Mesenchymal stem cell (in vitro differentiated cells and primary cell): ENCODE measurements around the gene ARID1A.
A peak's percentile ranks its signal among the peaks of the same experiment; 100 is the strongest.

ENCODE experiments used
- DNase-seq: peaks from one replicate; pipeline ENCODE4 v3.0.0-alpha.2; 2013
- H2AFZ ChIP-seq: one replicate; pipeline ENCODE4 v1.6.1; 2013; ENCODE audit warnings: low read depth, mild to moderate bottlenecking, control low read depth, inconsistent platforms, low read length, moderate library complexity
- H2AK5ac ChIP-seq: 2 replicates; pipeline ENCODE4 v1.6.1; 2013; ENCODE audit warnings: low read length, moderate library complexity, mild to moderate bottlenecking, inconsistent platforms; ENCODE audit not compliant: severe bottlenecking
- H2BK120ac ChIP-seq: one replicate; pipeline ENCODE4 v1.6.1; 2013; ENCODE audit warnings: low read depth, mild to moderate bottlenecking, inconsistent platforms, low read length, moderate library complexity
- H2BK12ac ChIP-seq, 2 experiments: one replicate each; pipeline ENCODE4 v1.6.1; 2013; ENCODE audit warnings: inconsistent platforms in 2 of 2, low read length in 2 of 2, mild to moderate bottlenecking in 2 of 2, moderate library complexity in 2 of 2, control low read depth in 1 of 2
- H2BK15ac ChIP-seq: one replicate; pipeline ENCODE4 v1.6.1; 2013; ENCODE audit warnings: mild to moderate bottlenecking, low read depth, inconsistent platforms; ENCODE audit not compliant: poor library complexity, severe bottlenecking
- H2BK5ac ChIP-seq: 2 replicates; pipeline ENCODE4 v1.6.1; 2013; ENCODE audit warnings: low read depth, mild to moderate bottlenecking, low read length, control low read depth, inconsistent platforms; ENCODE audit not compliant: poor library complexity, severe bottlenecking
- H3K14ac ChIP-seq, 2 experiments: one replicate each; pipeline ENCODE4 v1.6.1; 2013; ENCODE audit warnings: inconsistent platforms in 2 of 2, low read length in 2 of 2, control low read depth in 1 of 2, mild to moderate bottlenecking in 1 of 2, moderate library complexity in 1 of 2
- H3K18ac ChIP-seq, 2 experiments: one replicate each; pipeline ENCODE4 v1.6.1; 2013; ENCODE audit warnings: inconsistent platforms in 2 of 2, low read length in 2 of 2, control low read depth in 1 of 2, low read depth in 1 of 2, mild to moderate bottlenecking in 1 of 2
- H3K23ac ChIP-seq, 2 experiments: one replicate each; pipeline ENCODE4 v1.6.1; 2013; ENCODE audit warnings: inconsistent platforms in 2 of 2, low read length in 2 of 2, mild to moderate bottlenecking in 2 of 2, moderate library complexity in 2 of 2, control low read depth in 1 of 2
- H3K27ac ChIP-seq: 2 replicates; pipeline ENCODE4 v1.5.1; 2013; ENCODE audit warnings: mild to moderate bottlenecking, moderate library complexity, low read length, control low read depth, inconsistent platforms; ENCODE audit not compliant: poor library complexity, severe bottlenecking
- H3K27me3 ChIP-seq, 2 experiments: 2 replicates each; pipeline versions ENCODE4 v1.6.1 to v1.7.0; 2013; ENCODE audit warnings: low read length in 2 of 2, mild to moderate bottlenecking in 2 of 2, moderate library complexity in 2 of 2, control low read depth in 1 of 2, inconsistent platforms in 1 of 2; ENCODE audit not compliant: control insufficient read depth in 1 of 2, insufficient read depth in 1 of 2
- H3K36me3 ChIP-seq, 2 experiments: 2 replicates each; pipeline versions ENCODE4 v1.6.1 to v1.7.0; 2013; ENCODE audit warnings: low read length in 2 of 2, control low read depth in 1 of 2, inconsistent platforms in 1 of 2, low read depth in 1 of 2, mild to moderate bottlenecking in 1 of 2; ENCODE audit not compliant: insufficient read depth in 2 of 2, control insufficient read depth in 1 of 2
- H3K4ac ChIP-seq, 2 experiments: one replicate each; pipeline ENCODE4 v1.6.1; 2013; ENCODE audit warnings: inconsistent platforms in 2 of 2, low read length in 2 of 2, mild to moderate bottlenecking in 2 of 2, moderate library complexity in 2 of 2, control low read depth in 1 of 2, low read depth in 1 of 2
- H3K4me1 ChIP-seq: 2 replicates; pipeline ENCODE4 v1.6.1; 2013; ENCODE audit warnings: low read depth, low read length, control low read depth; ENCODE audit not compliant: control insufficient read depth, insufficient read depth
- H3K4me2 ChIP-seq: 2 replicates; pipeline ENCODE4 v1.6.1; 2013; ENCODE audit warnings: low read length, mild to moderate bottlenecking, inconsistent platforms; ENCODE audit not compliant: poor library complexity, severe bottlenecking
- H3K4me3 ChIP-seq, 2 experiments: 2 replicates each; pipeline versions ENCODE4 v1.5.1 to v1.7.0; 2013; ENCODE audit warnings: low read length in 2 of 2, mild to moderate bottlenecking in 2 of 2, control low read depth in 1 of 2, low read depth in 1 of 2; ENCODE audit not compliant: insufficient read depth in 1 of 2
- H3K79me1 ChIP-seq: replicated peaks from 2 replicates; pipeline ENCODE4 v1.6.1; 2013; ENCODE audit warnings: mild to moderate bottlenecking, control low read depth, low read length, inconsistent platforms; ENCODE audit not compliant: poor library complexity, severe bottlenecking
- H3K9ac ChIP-seq: 2 replicates; pipeline ENCODE4 v1.7.0; 2013; ENCODE audit warnings: mild to moderate bottlenecking, low read length, moderate library complexity
- H3K9me3 ChIP-seq: 2 replicates; pipeline ENCODE4 v1.7.0; 2013; ENCODE audit warnings: mild to moderate bottlenecking, low read length; ENCODE audit not compliant: control insufficient read depth
- H4K8ac ChIP-seq: one replicate; pipeline ENCODE4 v1.6.1; 2013; ENCODE audit warnings: inconsistent platforms, mild to moderate bottlenecking, low read length, moderate library complexity
- H4K91ac ChIP-seq: one replicate; pipeline ENCODE4 v1.6.1; 2013; ENCODE audit warnings: mild to moderate bottlenecking, low read length, inconsistent platforms
- WGBS: methylation state at CpG from one replicate; pipeline ENCODE4 v1.1.7; 2013; ENCODE audit warnings: mixed read lengths; 5-methylcytosine and 5-hydroxymethylcytosine counted together

The ARID1A gene

GRCh38 chr1:26721669-26722355 lies 26.0 kb downstream of the ARID1A start:
- Histone ChIP-seq H4K91ac (no peak overlapping the region), H3K79me1 (peaks cover 1% of the 10 kb centered on the region), H3K14ac (no peak overlapping the region), H3K36me3 (peaks cover 2 to 10% of the 10 kb centered on the region in 2 experiments), H3K18ac (no peak overlapping the region), H3K4me1 (peaks cover 14% of the 10 kb centered on the region), H2BK12ac (no peak overlapping the region), H3K4me3 (no peak overlapping the region), H3K23ac (no peak overlapping the region), H3K4me2 (no peak overlapping the region), H2AK5ac (no peak overlapping the region), H2BK120ac (no peak overlapping the region), H3K27ac (no peak overlapping the region), H3K4ac (no peak overlapping the region), H3K9ac (no peak overlapping the region), H3K27me3 (no peaks in the 10 kb centered on the region), H2BK5ac (no peak overlapping the region), H2BK15ac (no peak overlapping the region), H3K9me3 (no peaks in the 10 kb centered on the region), H2AFZ (no peak overlapping the region), H4K8ac (no peak overlapping the region)
- 94% methylated on average over 2 of the region's 2 CpGs for WGBS
- no peak for DNase-seq

GRCh38 chr1:26723013-26723991 lies 27.5 kb downstream of the ARID1A start:
- 5% methylated on average over 19 of the region's 19 CpGs for WGBS
- no peak overlapping the region for H3K4me3 ChIP-seq
- H3K4me2 ChIP-seq, result peak overlapping the region; percentile 44
- no peak overlapping the region for H2BK5ac ChIP-seq
- H3K79me1 ChIP-seq, result peaks cover 1% of the 10 kb centered on the region
- H2AK5ac ChIP-seq, result peak overlapping the region; percentile 53
- peak overlapping the region; percentile 31 for H3K9ac ChIP-seq
- H2BK12ac ChIP-seq, result no peak overlapping the region
- peak overlapping the region in 1 of 2 experiments; percentile 4 for H3K4ac ChIP-seq
- H3K27me3 ChIP-seq, result no peaks in the 10 kb centered on the region
- peak overlapping the region in 1 of 2 experiments; percentile 84 for H3K18ac ChIP-seq
- H3K36me3 ChIP-seq, result peaks cover 1 to 8% of the 10 kb centered on the region in 2 experiments
- peaks cover 13% of the 10 kb centered on the region for H3K4me1 ChIP-seq
- H2BK120ac ChIP-seq, result no peak overlapping the region
- H3K14ac ChIP-seq, result no peak overlapping the region
- no peaks in the 10 kb centered on the region for H3K9me3 ChIP-seq
- no peak overlapping the region for H2BK15ac ChIP-seq
- no peak overlapping the region for H3K23ac ChIP-seq
- H4K8ac ChIP-seq, result peak overlapping the region; percentile 59
- peak; percentile 98 for DNase-seq
- peak overlapping the region; percentile 8 for H3K27ac ChIP-seq
- H2AFZ ChIP-seq, result no peak overlapping the region
- no peak overlapping the region for H4K91ac ChIP-seq

GRCh38 chr1:26724118-26724517 lies 28.3 kb downstream of the ARID1A start:
- Histone ChIP-seq H2BK12ac (no peak overlapping the region), H3K4me2 (no peak overlapping the region), H3K36me3 (peaks cover 1 to 8% of the 10 kb centered on the region in 2 experiments), H2BK15ac (no peak overlapping the region), H3K4ac (no peak overlapping the region), H3K9me3 (no peaks in the 10 kb centered on the region), H3K14ac (no peak overlapping the region), H2BK120ac (no peak overlapping the region), H2AK5ac (no peak overlapping the region), H3K27ac (no peak overlapping the region), H3K79me1 (peaks cover 2% of the 10 kb centered on the region), H4K8ac (no peak overlapping the region), H3K4me1 (peaks cover 13% of the 10 kb centered on the region), H3K4me3 (no peak overlapping the region), H2AFZ (no peak overlapping the region), H3K23ac (no peak overlapping the region), H3K27me3 (no peaks in the 10 kb centered on the region), H3K18ac (no peak overlapping the region), H4K91ac (no peak overlapping the region), H3K9ac (peak overlapping the region; percentile 1), H2BK5ac (no peak overlapping the region)
- DNase-seq, result no peak
- 69% methylated on average over 2 of the region's 2 CpGs for WGBS

GRCh38 chr1:26724926-26725325 lies 29.1 kb downstream of the ARID1A start:
- Histone ChIP-seq H2AK5ac (no peak overlapping the region), H3K9me3 (no peaks in the 10 kb centered on the region), H3K27ac (no peak overlapping the region), H3K27me3 (no peaks in the 10 kb centered on the region), H3K4me1 (peaks cover 15% of the 10 kb centered on the region), H3K4ac (no peak overlapping the region), H3K9ac (no peak overlapping the region), H2AFZ (no peak overlapping the region), H4K8ac (no peak overlapping the region), H3K23ac (no peak overlapping the region), H3K4me2 (no peak overlapping the region), H3K36me3 (peaks cover 9 to 10% of the 10 kb centered on the region in 2 experiments), H3K4me3 (no peak overlapping the region), H3K18ac (no peak overlapping the region), H3K79me1 (peaks cover 2% of the 10 kb centered on the region), H4K91ac (no peak overlapping the region), H2BK15ac (no peak overlapping the region), H2BK120ac (no peak overlapping the region), H2BK12ac (no peak overlapping the region), H2BK5ac (no peak overlapping the region), H3K14ac (no peak overlapping the region)
- 8% methylated on average over 1 of the region's 1 CpG for WGBS
- DNase-seq, result peak; percentile 45
